Measurements from ENCODE around the gene ARMC2.

DNA sequence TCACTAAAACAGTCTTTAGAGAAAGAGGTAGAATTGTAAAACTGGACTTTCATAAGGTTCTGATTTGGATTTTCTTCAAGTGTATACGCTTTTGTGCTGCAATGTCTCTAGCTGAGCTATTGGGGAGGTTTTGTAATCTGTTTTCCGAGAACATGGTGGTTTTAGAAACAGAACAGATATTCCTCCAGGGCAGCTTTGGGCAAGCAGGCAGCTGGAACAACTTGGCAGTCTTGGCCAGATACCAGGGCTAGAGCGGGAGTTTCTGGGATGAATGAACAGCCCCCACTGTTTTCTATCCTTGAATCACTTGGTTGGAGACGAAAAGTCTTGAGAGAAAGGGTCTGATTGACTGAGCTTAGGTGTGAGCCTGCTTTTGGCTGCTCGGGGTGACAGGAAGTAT, 17.1 kb upstream of the ARMC2 start:
- TF ChIP-seq, protein P1, sequence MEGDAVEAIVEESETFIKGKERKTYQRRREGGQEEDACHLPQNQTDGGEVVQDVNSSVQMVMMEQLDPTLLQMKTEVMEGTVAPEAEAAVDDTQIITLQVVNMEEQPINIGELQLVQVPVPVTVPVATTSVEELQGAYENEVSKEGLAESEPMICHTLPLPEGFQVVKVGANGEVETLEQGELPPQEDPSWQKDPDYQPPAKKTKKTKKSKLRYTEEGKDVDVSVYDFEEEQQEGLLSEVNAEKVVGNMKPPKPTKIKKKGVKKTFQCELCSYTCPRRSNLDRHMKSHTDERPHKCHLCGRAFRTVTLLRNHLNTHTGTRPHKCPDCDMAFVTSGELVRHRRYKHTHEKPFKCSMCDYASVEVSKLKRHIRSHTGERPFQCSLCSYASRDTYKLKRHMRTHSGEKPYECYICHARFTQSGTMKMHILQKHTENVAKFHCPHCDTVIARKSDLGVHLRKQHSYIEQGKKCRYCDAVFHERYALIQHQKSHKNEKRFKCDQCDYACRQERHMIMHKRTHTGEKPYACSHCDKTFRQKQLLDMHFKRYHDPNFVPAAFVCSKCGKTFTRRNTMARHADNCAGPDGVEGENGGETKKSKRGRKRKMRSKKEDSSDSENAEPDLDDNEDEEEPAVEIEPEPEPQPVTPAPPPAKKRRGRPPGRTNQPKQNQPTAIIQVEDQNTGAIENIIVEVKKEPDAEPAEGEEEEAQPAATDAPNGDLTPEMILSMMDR (IDR thresholded peaks at IDR 0.05) = no peak
- TF ChIP-seq EZH2 (IDR thresholded peaks at IDR 0.05) = no peak
- TF ChIP-seq EZH2phosphoT487 (IDR thresholded peaks at IDR 0.05) = no peak
